Chondrocyte (in vitro differentiated cells): Measurements from ENCODE around the gene AASDH. TPM values are rescaled to one million over a fixed set of nuclear protein-coding genes. Genes with fewer than 3 reads are reported as not detected.

Experiments used
- DNase-seq: peaks from one replicate; pipeline ENCODE4 v3.0.0; 2021; ENCODE audit warnings: mixed read lengths, low spot score
- H3K27ac Mint-ChIP-seq: one replicate; pipeline ENCODE4 v1.8.0; 2021; ENCODE audit warnings: mild to moderate bottlenecking, moderate library complexity, mixed read lengths; ENCODE audit not compliant: unreplicated experiment
- H3K27me3 Mint-ChIP-seq: 2 replicates; pipeline ENCODE4 v1.8.0; 2021; ENCODE audit warnings: low read depth, mixed read lengths
- H3K36me3 Mint-ChIP-seq: 2 replicates; pipeline ENCODE4 v1.8.0; 2021; ENCODE audit warnings: low read depth, mixed read lengths
- H3K4me1 Mint-ChIP-seq: 2 replicates; pipeline ENCODE4 v1.8.0; 2021; ENCODE audit warnings: low read depth, mild to moderate bottlenecking, mixed read lengths
- H3K4me3 Mint-ChIP-seq: one replicate; pipeline ENCODE4 v1.8.0; 2021; ENCODE audit warnings: mild to moderate bottlenecking, moderate library complexity, mixed read lengths; ENCODE audit not compliant: unreplicated experiment
- H3K9me3 Mint-ChIP-seq: 2 replicates; pipeline ENCODE4 v1.8.0; 2021; ENCODE audit warnings: low read depth, mixed read lengths
- CTCF ChIP-seq: fragments of 200-600 bp; sonication (generic); IDR thresholded peaks from 2 replicates; pipeline ENCODE4 v1.5.0; 2021; ENCODE audit warnings: antibody characterized with exemption, mild to moderate bottlenecking, moderate library complexity
- total RNA-seq: library from RNA; stranded (reverse); gene quantifications from 3 replicates; pipeline ENCODE4 v1.2.1, GENCODE V29; 2021

Gene AASDH
- total RNA-seq, 1 donor from 2014 or later, result 7.9 TPM

DNA sequence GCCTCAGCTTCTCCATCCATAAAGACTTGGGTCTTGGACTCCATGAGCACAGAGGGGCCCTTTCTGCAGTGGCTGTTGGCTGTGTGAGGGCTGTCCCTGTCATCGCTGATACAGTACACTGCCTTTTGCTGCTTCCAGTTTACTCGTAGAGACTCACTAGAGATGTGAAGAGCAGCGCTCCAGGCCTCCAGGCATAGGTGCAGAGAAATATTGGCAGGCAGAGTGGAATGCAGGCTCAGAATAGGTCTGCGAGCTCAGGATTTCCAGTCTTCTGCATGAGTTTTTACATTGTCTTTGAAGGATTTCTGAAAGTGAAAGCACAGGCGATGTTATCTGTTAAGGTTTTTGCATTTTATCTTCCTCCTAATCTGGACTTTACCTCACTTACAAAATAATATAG lies 97.4 kb downstream of the AASDH start:
- Mint-ChIP-seq H3K27me3 (no peaks in the 10 kb centered on the region), H3K4me3 (no peak overlapping the region), H3K9me3 (peaks cover 9% of the 10 kb centered on the region), H3K4me1 (peaks cover 3% of the 10 kb centered on the region), H3K27ac (no peak overlapping the region), H3K36me3 (no peaks in the 10 kb centered on the region)
- no peak for DNase-seq
- no peak for TF ChIP-seq CTCF

DNA sequence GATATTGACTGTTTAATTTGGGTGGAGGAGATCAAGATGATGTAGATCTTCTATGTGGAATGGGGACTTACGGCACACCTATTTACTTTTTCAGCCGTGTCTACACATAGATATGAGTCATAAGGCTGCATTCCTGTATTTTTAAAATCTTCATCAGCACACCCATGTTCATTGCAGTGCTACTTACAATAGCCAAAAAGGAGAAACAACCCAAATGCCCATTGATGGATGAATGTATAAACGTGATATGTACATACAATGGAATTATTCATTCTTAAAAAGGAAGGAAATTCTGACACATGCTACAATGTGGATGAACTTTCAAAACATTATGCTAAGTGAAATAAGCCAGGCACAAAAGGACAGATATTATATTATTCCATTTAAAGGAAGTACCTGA lies 98.6 kb downstream of the AASDH start:
- no peak for DNase-seq
- H3K36me3 Mint-ChIP-seq, result no peaks in the 10 kb centered on the region
- no peaks in the 10 kb centered on the region for H3K27me3 Mint-ChIP-seq
- no peak for TF ChIP-seq CTCF
- H3K4me1 Mint-ChIP-seq, result peaks cover 3% of the 10 kb centered on the region
- H3K27ac Mint-ChIP-seq, result no peak overlapping the region
- no peak overlapping the region for H3K4me3 Mint-ChIP-seq
- peaks cover 9% of the 10 kb centered on the region for H3K9me3 Mint-ChIP-seq

Other genes with a start within 250 kb of the AASDH start
- gene PPAT, start 48.1 kb upstream of the AASDH start, total RNA-seq, result 12.2 to 13.0 TPM (median 12.8 TPM) in 3 replicates
- 53.9 to 80.7 TPM (median 55.0 TPM) in 3 replicates for gene PAICS, start 48.8 kb upstream of the AASDH start, total RNA-seq
- 98.4 to 129 TPM (median 103 TPM) in 3 replicates for gene SRP72, start 80.1 kb upstream of the AASDH start, total RNA-seq
- gene ARL9, start 118.3 kb upstream of the AASDH start, total RNA-seq, result 0.26 to 0.57 TPM (median 0.41 TPM) in 3 replicates